HuH-7.5 (cell line): Measurements from ENCODE around the gene RAI2.

Source experiments
- DNase-seq: peaks from one replicate; pipeline ENCODE4 v3.0.0; 2011; ENCODE audit warnings: low spot score

The RAI2 gene

DNA sequence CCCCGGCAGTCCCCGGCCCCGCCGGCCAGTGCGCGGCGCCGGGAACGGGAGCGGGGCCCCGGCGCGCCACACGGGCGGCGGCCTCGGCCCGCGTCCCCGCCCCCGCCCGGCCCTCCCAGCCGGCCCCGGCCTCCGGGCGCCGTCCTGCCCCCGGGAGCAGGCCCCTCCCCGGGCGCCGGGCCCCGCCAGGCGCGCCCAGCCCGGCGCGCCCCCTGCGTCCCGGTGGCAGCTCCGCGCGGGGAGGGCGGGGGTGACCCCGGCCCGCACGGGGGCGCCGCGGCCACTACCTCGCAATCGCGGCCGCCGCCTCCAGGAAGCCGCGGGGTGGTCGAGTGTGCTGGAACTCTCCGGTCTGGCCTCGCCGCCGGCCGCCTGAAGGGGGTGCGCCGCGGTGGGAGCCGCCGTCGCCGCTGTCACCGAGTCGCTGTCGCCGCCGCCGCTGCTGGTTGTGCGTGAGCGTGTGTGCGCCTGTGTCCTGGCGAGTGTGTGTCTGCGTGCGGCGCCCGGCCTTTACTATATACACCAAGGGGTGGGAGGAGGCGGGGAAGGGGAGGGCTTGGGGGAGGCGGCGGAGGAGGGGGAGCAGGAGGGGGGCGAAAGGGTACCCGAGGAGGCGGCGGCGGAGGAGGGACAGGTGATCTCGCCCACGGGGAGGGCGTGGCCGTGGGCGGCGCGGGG, at the start of gene RAI2:
RAI2 (minus strand) TSS at position 488 of the 678 bp plus-strand sequence. CDS start 59,288 bp downstream, outside the sequence.
- peak; percentile 11 for DNase-seq

DNA sequence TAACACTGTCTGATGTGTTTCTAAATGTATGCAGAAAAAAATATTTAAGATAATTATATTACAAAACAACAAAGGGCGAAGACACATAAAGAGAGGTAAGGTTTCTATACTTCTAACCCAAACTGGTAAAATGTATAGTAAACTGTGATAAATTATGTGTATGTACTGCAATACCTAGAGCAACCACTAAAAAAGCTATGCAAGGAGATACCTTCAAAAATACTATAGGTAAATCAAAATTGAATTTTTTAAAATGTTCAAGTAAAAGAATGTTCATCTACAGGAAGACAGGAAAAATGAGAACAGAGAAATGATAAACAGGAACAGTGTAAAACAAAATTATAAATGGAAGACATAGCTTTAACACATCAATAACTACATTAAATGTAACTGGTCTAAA, 27.3 kb upstream of the RAI2 start:
- DNase-seq: no peak

DNA sequence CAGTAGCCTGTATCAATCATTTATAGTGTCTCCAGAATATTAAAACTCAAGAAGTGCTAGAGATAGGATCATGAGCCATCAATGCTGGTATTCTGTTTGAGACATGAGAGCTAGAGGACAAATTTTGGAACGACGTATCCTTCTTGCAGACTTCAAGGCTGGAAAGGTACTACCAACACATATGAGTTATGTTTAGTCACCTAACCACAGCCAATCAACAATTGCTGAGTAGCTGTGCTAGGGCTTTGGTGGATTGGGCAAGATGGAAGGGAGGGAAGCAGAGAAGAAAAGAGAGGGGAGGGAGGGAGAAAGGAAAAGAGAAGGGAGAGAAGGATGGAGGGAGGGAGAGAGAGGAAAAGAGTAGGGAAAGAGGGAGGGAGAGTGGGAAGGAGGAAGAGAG, 21.6 kb upstream of the RAI2 start:
- DNase-seq: no peak

DNA sequence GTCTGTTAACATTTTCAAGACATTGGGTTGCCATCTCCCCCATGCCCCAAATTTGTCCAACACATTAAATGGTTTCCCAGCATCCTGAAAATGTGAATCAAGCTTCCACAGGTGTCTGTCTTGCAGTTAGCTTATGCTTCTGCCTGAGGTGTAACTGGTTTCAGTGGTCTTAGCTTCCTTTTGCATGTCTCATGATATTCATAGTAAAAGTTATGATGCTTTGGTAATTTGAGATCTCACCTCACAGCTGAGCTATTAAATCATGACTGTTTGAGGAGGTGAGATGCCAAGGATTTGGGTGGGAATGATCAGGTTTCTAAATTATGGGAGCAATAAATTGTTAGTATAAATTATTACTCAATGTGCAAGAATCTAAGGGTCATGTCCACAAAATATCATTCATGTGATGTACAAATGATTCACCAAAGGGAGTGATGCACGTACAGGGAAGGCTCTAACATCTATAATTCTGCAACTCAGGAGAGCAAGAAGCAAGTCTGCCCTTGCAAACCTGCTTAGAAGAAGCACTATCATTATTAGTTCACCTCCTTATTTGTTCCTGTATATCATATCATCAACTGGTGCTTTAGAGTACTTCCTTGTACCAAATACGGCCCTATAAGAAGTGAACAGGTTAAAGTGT, 17.1 kb upstream of the RAI2 start:
- no peak for DNase-seq

DNA sequence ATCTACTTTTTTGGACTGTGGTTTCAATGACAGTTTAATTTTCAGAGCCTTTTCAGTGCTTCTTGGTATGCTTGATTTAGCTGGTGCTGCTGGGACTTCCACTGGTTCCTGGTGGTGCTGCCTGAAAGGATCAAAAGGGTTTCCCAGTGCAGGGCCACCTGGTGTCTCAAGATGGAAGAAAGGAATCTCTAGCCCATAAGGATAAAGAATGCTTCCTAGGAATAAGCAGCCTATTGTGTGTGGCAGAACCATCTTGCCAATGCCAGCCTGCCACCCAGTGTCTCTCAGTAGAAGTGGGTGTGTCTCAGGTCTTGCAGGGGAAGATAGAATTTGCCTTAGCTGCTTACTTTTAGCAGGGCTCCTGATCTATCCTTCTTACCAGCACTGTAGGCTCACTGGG, 15.0 kb upstream of the RAI2 start:
- DNase-seq: no peak

DNA sequence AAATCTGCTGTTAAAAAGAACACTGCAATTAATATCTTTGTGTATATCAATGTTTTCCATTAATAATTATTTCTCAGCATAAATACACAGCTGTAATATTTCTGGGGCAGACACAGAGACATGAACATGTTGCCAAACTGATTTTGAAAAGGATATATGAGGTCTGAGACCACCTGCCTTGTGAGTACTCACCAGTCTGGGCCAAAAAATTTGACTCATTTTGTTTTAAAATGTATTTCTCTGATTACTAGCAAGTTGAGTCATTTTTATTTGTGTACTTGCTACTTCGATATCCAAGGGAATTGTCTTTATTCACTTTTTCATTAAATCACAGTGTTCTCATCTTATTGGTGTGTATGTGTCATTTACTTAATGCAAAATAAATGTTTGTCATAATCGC, 8.5 kb upstream of the RAI2 start:
- no peak for DNase-seq

DNA sequence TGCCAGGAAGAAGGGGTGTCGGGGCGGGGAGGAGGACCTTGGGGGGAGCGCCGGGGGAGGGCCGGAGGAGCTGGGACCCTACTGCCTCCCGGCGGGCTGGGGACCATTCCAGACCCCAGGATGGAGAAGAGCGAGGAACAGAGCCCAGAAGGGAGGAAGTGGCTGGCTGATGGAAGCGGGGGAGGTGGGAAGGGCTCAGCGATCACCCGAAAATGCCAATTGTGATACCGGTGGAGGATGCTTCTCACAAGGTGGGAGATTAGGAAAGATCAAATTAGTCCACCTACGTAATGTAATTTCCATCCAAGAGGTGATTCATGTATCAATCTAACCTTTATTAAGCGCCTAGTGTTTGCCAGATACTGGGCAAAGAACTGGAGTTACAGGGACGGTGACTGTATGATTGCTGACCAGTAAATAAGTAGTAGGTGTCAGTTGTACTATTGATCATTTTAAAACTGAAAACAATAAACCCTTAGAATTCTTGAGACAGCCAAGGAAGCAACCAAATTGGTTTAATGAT, 452 bp upstream of the RAI2 start:
- DNase-seq: no peak

DNA sequence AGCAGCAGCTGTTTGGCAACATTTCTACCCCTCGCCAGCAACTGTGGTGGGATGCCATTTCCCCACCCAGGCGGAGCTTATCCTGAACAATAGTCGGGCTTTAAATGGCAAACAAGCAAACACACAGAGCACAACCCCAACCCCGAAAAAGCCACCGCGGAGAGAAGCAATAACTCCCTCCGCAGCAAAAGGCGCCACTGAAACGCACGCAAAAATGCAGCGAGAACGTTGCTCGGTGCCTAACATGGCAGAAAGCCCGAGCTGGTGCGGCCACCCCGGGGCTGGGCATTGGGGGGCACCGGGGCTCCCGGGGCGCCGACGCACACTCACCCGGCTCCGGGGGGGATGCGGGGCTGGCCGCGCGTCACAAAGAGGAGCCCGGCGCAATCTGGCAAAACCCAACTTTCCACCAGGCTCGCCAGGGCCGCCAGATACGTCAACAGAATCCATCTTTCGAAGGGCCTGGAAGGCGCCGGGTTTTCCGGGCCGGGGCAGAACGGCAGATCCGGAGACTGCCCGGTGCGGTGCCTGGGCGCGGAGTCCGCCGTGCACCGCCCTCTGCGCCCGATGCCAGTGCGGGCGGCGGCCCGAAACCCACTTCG, 818 bp downstream of the RAI2 start:
- no peak for DNase-seq

DNA sequence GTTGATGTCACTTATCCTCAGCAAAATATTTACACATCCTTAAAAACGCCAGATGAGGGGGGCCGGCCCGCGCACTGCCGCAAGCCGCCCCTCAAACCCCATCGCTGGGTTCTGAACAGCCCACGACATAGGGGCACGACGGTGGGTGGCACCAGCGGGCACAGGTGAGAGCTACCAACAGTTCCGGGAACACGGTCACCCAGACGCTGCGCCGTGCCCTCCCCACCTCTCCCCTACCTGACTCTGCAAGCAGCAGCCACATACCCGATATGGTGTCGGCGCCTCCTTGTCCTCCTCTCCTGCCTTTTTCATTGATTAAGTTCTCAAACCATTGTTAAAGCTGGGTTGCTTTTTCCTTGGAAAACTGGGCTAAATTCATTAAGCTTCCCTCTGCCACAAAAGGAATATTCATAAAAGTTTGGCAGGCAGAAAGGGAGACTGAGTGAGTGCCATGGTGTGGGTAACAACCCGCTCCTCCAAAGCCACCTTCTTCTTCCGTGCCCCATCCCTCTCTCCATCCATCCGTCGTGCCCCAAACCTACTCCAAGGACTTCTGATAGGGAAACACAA, 1.4 kb downstream of the RAI2 start:
- DNase-seq: no peak

DNA sequence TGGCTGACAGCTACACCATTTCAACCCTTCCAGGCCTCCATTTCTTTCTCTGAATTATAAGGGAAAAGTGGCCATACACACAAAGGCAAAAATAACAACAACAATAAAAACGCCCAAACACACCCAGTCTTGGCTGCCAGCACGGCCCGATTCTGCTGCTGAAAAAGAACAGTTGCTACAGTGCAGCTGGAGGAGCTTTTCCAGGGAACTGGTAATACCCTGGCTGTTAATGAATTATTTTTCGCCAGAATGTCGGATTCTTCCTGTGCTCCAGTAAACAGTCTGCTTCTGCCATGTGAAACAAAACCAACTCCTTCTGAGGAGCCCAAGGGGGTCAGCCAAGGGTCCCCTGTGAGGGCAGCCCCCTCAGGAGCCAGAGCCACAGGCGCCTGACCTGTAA, 6.6 kb downstream of the RAI2 start:
- DNase-seq: no peak

DNA sequence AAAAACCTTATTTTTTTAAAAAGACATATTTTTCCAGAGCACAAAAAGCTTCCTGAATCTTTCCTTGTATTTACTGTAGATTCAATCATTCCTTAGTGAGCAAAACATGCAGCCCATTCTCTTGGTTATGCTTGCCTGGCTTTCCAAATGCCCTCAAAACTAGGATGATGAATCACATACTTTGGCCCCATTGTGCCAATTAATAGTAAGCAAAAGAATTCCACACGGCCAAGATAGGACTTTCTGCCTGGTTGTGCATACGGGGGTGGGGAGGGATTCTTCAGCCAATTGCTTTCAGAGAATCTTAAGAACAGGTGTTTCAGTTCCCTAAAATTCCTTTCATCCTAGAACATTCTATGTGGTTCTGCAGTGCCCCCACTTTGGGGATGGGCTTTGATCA, 7.0 kb downstream of the RAI2 start:
- DNase-seq: no peak

DNA sequence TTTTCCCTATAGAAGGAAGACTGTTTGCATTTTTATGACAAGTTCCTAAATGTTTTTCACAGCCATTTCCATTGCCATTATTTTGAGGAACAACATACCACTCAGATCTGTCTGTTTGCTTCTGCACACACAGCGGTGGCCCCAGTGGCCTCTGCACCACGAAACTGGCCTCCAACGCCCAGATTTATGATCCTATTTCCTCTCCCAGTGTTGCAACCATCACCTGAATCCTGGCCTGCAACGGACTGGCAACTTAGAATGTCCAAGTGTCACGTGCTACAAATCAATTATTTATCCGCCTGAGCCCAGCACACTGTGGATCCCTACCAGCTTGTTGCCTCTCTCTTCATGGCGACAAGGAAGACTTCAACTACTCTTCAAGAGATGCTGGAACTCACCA, 9.2 kb downstream of the RAI2 start:
- DNase-seq: no peak

DNA sequence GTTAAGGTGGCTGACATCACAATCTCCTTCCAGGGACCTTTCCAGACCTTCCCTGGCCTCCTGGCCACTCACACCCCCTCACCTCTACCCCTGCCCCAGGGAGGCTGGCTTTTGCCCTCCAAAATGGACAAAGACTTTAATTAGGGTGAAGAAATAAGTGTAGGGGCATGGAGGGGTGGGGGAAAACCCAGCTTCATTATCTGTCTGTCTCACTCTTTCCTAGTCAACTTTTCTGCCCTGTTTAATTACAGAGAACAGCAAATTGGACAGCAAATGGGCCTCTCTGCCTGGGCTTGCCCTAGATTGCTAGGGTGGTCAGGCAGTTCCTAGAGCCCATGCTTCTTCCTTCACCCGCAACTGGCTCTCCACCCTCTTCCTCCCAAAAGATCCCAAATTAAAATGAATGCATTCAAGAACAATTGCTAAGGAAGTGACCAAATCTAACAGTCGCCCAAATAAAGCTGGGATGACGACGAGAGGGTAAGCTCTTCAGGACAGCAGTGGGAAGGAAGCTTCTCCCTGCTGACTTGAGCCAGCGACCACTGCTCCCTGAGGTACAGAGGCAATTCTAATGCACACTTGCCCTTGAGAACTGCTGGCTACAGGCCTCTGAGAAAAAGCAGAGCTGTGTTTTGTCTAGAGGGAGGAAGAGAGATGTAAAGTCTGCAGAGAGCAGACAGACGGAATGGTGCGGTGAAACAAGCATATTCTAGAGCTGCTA, 12.4 kb downstream of the RAI2 start:
- DNase-seq: no peak

DNA sequence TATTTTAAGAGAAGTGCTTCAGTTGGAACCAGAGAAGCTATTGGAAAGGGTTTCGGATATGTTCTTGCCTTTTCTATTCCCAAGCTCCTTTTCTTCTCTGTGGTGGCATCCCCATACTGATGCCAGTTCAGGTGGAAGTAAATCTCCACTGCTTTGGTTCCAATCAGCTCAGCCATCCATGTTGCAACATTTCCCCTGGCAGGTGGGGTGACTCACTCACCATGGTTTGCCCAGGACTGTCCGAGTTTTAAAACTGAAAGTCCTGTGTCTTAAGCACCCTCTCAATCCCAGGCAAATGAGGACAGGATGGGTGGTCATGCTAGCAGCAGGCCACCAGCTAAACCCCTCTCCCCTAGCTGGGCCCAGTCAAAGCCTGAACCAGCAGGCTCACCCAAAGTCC, 15.1 kb downstream of the RAI2 start:
- DNase-seq: no peak

DNA sequence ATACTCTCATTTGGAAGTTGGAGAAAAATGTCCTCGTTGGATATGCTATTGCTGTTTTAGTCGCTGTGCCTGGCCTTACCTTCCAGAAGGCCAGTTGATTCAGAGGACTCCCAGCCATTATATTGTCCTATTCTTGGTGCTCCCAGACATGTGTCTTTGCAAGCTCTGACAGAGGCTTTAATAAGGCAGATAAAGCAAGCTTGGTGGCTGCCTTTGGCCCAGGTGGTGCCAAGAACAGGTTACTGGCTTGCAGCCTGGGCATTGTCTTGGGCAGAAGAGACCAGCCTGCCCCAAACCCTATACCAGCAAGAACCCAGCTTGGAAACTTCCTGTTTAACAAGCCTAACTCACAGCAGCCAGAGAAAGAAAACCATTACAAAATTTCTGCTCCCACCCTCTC, 16.9 kb downstream of the RAI2 start:
- DNase-seq: no peak

DNA sequence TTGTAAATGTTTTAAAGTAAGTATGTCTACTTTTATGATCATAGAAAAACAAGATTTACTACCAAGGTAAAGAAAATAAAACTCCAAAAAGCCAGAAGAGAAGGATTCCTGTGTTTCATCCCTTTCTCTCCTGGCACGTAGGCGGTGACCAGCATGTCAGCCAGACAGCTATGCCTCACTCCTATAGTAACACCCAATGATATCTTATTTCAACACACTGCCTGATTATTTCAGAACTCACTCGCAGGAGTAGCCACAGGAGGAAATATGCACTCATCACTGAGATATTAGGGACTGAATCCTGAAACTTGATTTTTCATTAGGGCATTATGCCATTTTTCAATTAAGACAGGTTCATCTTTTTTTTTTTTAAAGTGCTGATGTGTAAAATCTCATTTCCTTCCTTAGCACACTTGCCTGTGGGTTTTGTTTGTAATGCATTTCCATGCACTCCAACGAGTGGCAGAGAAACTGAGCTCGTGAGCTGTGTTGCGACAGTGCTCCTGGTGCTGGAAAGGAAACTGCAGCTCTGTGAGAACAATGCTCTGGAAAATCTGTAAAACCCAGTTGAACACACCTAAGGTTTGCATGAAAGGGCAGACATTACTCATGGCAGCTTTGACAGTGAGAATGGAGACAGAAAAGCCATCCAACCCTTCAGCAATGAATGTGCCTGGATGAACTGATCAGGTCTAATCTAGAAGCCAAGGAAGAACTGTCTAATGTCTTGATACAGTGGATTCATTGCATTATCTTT, 18.2 kb downstream of the RAI2 start:
- no peak for DNase-seq

DNA sequence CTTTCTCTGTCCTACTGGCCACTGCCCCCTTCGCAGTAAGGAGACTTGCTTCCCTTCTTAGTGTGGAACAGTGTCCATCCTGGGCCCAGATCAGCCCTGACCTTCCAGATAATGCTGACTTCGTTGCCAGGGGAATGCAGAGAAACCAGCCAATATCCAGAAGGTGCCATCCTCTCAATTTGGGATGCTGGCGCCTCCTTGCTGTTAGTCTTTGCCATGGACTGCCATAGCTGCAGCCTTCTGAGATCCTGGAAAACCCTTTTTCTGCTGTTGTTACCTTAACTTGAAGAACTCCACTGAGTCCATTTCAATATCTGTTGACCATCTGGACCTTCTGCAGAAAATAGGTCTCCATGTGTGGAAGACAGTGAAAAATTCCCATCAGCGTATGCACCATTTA, 21.8 kb downstream of the RAI2 start:
- no peak for DNase-seq

DNA sequence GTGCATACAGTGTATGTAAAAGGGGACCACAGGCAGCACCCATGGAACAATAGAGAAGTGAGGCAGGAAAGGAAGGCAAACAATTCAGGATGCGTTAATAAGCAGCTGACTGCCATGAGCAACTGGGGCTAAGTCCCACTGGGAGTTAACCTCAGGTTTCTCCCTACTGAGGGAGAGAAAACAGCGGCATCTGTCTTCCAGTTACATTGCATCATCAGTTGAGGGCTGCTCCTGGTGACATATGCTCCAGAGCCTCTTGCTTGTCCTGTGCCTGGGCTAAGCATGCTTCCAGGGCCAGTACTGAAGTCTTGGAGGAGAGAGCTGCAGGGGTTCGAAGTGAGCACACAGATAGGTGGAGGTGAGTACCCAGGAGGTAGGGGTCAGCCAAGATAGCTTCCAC, 24.3 kb downstream of the RAI2 start:
- DNase-seq: no peak

DNA sequence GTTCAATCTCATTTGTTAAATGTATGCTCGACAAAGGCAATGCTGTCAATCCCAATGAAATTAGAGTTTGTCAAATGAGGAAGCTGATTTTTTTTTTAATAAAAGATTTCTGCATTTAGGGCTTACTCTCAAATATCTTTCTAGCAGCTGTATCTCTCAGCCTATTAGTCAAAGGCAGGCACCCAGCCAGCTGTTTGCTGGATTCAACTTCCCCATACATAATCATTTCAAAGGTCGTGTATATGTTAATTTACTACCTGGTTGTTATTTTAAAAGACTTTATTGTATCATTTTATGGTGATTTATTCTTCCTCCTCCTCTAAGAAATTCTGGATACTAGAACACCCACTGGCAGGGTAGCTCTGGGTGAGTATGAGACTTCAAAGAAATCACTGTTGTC, 27.1 kb downstream of the RAI2 start:
- DNase-seq: no peak

DNA sequence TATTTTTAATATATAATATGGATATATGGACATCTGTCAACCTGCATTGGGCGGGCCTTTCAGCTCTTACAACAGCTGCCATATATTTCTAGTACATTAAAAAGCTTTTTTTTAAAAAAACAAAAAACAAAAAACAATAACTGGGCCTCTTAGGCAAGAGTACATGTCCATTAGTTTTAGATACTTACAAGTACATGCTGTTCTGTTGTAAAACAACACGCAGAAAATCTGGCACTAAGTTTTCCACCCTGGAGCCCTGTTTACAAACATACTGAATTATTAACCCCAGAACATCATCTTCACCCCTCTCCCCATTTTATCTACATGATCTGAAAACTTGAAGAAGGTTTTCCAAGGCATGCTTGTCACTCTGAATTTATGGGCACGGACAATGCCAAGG, 29.8 kb downstream of the RAI2 start:
- DNase-seq: no peak

DNA sequence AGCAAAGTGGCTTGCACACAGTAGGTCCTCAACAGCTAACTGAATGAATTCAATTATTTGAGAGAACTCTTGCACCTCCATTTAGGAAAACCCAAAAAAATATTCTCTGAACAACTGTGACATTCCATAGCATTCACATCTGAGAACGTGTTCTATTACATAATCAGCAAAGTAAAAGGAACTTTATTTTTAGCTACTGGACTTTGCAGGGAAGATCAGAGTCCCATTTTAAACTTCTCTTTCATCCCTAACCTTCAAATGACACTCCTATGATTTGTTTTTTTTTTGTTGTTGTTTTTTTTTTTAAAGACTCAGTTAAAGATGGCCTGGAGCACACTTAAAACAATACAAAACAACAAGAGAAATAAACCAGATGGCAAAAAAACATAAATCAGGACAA, 30.9 kb downstream of the RAI2 start:
- no peak for DNase-seq

DNA sequence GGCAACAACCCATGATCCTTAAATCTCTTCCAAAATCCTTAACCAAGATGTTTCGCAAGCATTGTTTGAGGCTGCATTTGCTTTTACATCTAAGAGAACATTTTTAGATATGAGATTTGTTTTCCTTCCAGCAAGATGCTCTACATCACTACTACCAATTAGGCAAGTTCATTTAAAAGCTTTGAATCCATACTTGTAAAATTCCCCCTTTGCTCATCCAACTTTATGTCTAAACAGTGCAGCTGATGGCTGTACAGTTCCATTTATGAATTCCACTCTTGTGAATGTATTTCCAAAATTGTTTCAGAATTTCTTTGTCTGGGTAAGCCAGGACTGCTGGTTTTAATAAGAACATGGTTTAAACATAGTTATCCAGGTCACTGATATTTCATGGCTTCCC, 31.5 kb downstream of the RAI2 start:
- DNase-seq: no peak
